H9 (cell line): ENCODE measurements around the gene FHIT. TPM values are rescaled to one million over a fixed set of nuclear protein-coding genes. Genes with fewer than 3 reads are reported as not detected.

Source experiments
- DNase-seq: peaks from one replicate; pipeline ENCODE4 v3.0.0-alpha.2; 2017
- H2AFZ ChIP-seq: one replicate; pipeline ENCODE4 v1.6.1; 2013; ENCODE audit warnings: mild to moderate bottlenecking, low read length, control low read depth, moderate library complexity
- H2AK5ac ChIP-seq: 2 replicates; pipeline ENCODE4 v1.6.1; 2013; ENCODE audit warnings: low read length, control low read depth, mixed read lengths; ENCODE audit not compliant: insufficient read length
- H2BK120ac ChIP-seq: one replicate; pipeline ENCODE4 v1.6.1; 2013; ENCODE audit warnings: low read depth, mild to moderate bottlenecking, low read length, control low read depth, inconsistent platforms; ENCODE audit not compliant: poor library complexity, severe bottlenecking
- H2BK12ac ChIP-seq: 2 replicates; pipeline ENCODE4 v1.6.1; 2013; ENCODE audit warnings: low read length, control low read depth, mixed read lengths, low read depth; ENCODE audit not compliant: insufficient read length
- H2BK15ac ChIP-seq: 2 replicates; pipeline ENCODE4 v1.6.1; 2013; ENCODE audit warnings: low read depth, low read length, control low read depth
- H2BK20ac ChIP-seq: one replicate; pipeline ENCODE4 v1.6.1; 2013; ENCODE audit warnings: low read depth, mild to moderate bottlenecking, low read length, control low read depth, inconsistent platforms; ENCODE audit not compliant: poor library complexity, severe bottlenecking
- H2BK5ac ChIP-seq: 2 replicates; pipeline ENCODE4 v1.6.1; 2013; ENCODE audit warnings: low read length, control low read depth, mixed read lengths; ENCODE audit not compliant: insufficient read length
- H3K14ac ChIP-seq: 2 replicates; pipeline ENCODE4 v1.6.1; 2013; ENCODE audit warnings: low read length, control low read depth; ENCODE audit not compliant: insufficient read depth
- H3K18ac ChIP-seq: 2 replicates; pipeline ENCODE4 v1.6.1; 2013; ENCODE audit warnings: low read depth, mild to moderate bottlenecking, mixed read lengths, low read length, control low read depth; ENCODE audit not compliant: insufficient read length
- H3K23ac ChIP-seq: 2 replicates; pipeline ENCODE4 v1.6.1; 2013; ENCODE audit warnings: low read length, control low read depth, mixed read lengths, low read depth; ENCODE audit not compliant: insufficient read length
- H3K23me2 ChIP-seq: 2 replicates; pipeline ENCODE4 v1.6.1; 2013; ENCODE audit warnings: low read depth, mild to moderate bottlenecking, mixed read lengths, low read length, control low read depth; ENCODE audit not compliant: insufficient read length, poor library complexity, severe bottlenecking
- H3K27ac ChIP-seq: 2 replicates; pipeline ENCODE4 v1.5.1; 2013; ENCODE audit warnings: low read length, control low read depth, mixed read lengths, low read depth; ENCODE audit not compliant: insufficient read length
- H3K27me3 ChIP-seq: 2 replicates; pipeline ENCODE4 v1.6.1; 2013; ENCODE audit warnings: low read length, control low read depth, inconsistent platforms; ENCODE audit not compliant: insufficient read depth
- H3K4ac ChIP-seq: 2 replicates; pipeline ENCODE4 v1.6.1; 2013; ENCODE audit warnings: low read depth, mild to moderate bottlenecking, control low read depth, inconsistent platforms, low read length, moderate library complexity
- H3K4me1 ChIP-seq: 2 replicates; pipeline ENCODE4 v1.6.1; 2013; ENCODE audit warnings: low read length, control low read depth, inconsistent platforms; ENCODE audit not compliant: insufficient read depth
- H3K4me2 ChIP-seq: 2 replicates; pipeline ENCODE4 v1.6.1; 2013; ENCODE audit warnings: low read length, control low read depth, mixed read lengths; ENCODE audit not compliant: insufficient read length, insufficient read depth
- H3K56ac ChIP-seq: 2 replicates; pipeline ENCODE4 v1.6.1; 2013; ENCODE audit warnings: low read depth, mild to moderate bottlenecking, mixed read lengths, low read length, control low read depth; ENCODE audit not compliant: insufficient read length
- H3K79me1 ChIP-seq: 2 replicates; pipeline ENCODE4 v1.6.1; 2013; ENCODE audit warnings: low read depth, mild to moderate bottlenecking, moderate library complexity, low read length, control low read depth, inconsistent platforms; ENCODE audit not compliant: insufficient read depth, poor library complexity, severe bottlenecking
- H3K79me2 ChIP-seq: 2 replicates; pipeline ENCODE4 v1.6.1; 2013; ENCODE audit warnings: low read length, control low read depth, inconsistent platforms; ENCODE audit not compliant: insufficient read depth
- H3K9ac ChIP-seq: 2 replicates; pipeline ENCODE4 v1.6.1; 2013; ENCODE audit warnings: low read length, control low read depth, mixed read lengths; ENCODE audit not compliant: insufficient read length; ENCODE audit errors: extremely low read depth
- H3K9me3 ChIP-seq: one replicate; pipeline ENCODE4 v1.6.1; 2013; ENCODE audit warnings: low read depth, low read length, inconsistent platforms; ENCODE audit not compliant: control insufficient read depth
- H3T11ph ChIP-seq: one replicate; pipeline ENCODE4 v1.6.1; 2013; ENCODE audit warnings: mild to moderate bottlenecking, low read length, control low read depth, inconsistent platforms
- H4K20me1 ChIP-seq: one replicate; pipeline ENCODE4 v1.6.1; 2013; ENCODE audit not compliant: control insufficient read depth, insufficient read length, insufficient read depth
- H4K5ac ChIP-seq: 2 replicates; pipeline ENCODE4 v1.6.1; 2013; ENCODE audit warnings: low read depth, mild to moderate bottlenecking, mixed read lengths, low read length, control low read depth; ENCODE audit not compliant: insufficient read length
- H4K8ac ChIP-seq: replicated peaks from 2 replicates; pipeline ENCODE4 v1.6.1; 2013; ENCODE audit warnings: low read length, control low read depth, mixed read lengths, low read depth; ENCODE audit not compliant: insufficient read length
- H4K91ac ChIP-seq: 2 replicates; pipeline ENCODE4 v1.6.1; 2013; ENCODE audit warnings: low read depth, mild to moderate bottlenecking, moderate library complexity, mixed read lengths, low read length, control low read depth; ENCODE audit not compliant: insufficient read length
- H3K27ac Mint-ChIP-seq, 3 experiments: 2 replicates in 2 of 3; 3 replicates in 1 of 3; pipeline ENCODE4 v1.8.0; 2020 to 2021; ENCODE audit warnings: mixed read lengths in 3 of 3, mild to moderate bottlenecking in 1 of 3, moderate library complexity in 1 of 3
- H3K27me3 Mint-ChIP-seq: 2 replicates; pipeline ENCODE4 v1.8.0; 2021; ENCODE audit warnings: low read depth, mild to moderate bottlenecking, moderate library complexity, mixed read lengths
- H3K36me3 Mint-ChIP-seq, 3 experiments: 2 replicates in 2 of 3; 3 replicates in 1 of 3; pipeline ENCODE4 v1.8.0; 2020 to 2021; ENCODE audit warnings: low read depth in 3 of 3, mixed read lengths in 3 of 3; ENCODE audit not compliant: insufficient read depth in 1 of 3
- H3K4me1 Mint-ChIP-seq, 2 experiments: 2 replicates each; pipeline ENCODE4 v1.8.0; 2020; ENCODE audit warnings: mixed read lengths in 2 of 2
- H3K4me3 Mint-ChIP-seq, 2 experiments: 2 replicates in 1 of 2; 3 replicates in 1 of 2; pipeline ENCODE4 v1.8.0; 2020 to 2021; ENCODE audit warnings: mild to moderate bottlenecking in 2 of 2, mixed read lengths in 2 of 2, moderate library complexity in 1 of 2
- H3K9me3 Mint-ChIP-seq, 2 experiments: 2 replicates in 1 of 2; 3 replicates in 1 of 2; pipeline ENCODE4 v1.8.0; 2020; ENCODE audit warnings: mild to moderate bottlenecking in 2 of 2, mixed read lengths in 2 of 2, moderate library complexity in 1 of 2
- CTCF ChIP-seq: fragments of 200-600 bp; sonication (generic); conservative IDR thresholded peaks from 3 replicates; pipeline ENCODE4 v1.8.0; 2021; ENCODE audit warnings: antibody characterized with exemption, mild to moderate bottlenecking
- WGBS: extraction: QIAGEN DNeasy Blood & Tissue Kit; methylation state at CpG from one replicate; pipeline ENCODE4 v1.1.7; 2013; ENCODE audit warnings: missing lambda C conversion rate, low lambda C conversion rate, mixed read lengths; ENCODE audit not compliant: insufficient read length; ENCODE audit errors: extremely low coverage; 5-methylcytosine and 5-hydroxymethylcytosine counted together
- total RNA-seq: library from RNA; stranded (reverse); gene quantifications from 2 replicates; pipeline ENCODE4 v1.2.1, GENCODE V29; 2021

The FHIT gene
- total RNA-seq, 1 experiment from 2014 or later: 3.0 TPM

DNA sequence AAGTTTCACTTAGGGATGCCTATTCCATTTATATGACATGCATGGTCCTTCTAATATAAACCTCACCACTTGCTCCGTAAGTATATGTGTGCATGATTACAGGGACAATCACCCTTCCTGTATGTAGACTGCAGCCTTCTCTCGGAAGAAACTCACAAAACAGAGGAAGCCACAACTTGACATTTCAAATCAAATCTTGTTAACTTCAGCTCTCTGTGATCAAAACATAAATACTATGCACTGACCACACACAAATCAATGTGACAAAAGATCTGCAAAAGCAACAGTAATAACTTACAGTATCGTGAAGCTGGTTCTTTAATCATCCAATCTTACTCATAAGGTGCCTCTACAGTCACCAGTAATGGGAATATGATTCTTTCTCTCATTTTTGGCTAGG, 50.2 kb downstream of the FHIT start:
- no peaks in the 10 kb centered on the region for H3K9me3 ChIP-seq
- no peak overlapping the region for H2BK120ac ChIP-seq
- no peak overlapping the region for H4K91ac ChIP-seq
- H3K79me2 ChIP-seq: no peaks in the 10 kb centered on the region
- H3K23me2 ChIP-seq: no peaks in the 10 kb centered on the region
- no peak overlapping the region for H2AK5ac ChIP-seq
- no peak overlapping the region for H3T11ph ChIP-seq
- H2BK15ac ChIP-seq: no peak overlapping the region
- Mint-ChIP-seq H3K4me3 (no peak overlapping the region), H3K4me1 (no peaks in the 10 kb centered on the region; a peak in 1 of 4 replicates), H3K9me3 (peaks cover 10 to 13% of the 10 kb centered on the region in 2 experiments; a peak in 4 of 5 replicates), H3K27ac (no peak overlapping the region), H3K36me3 (peaks cover 0 to 9% (median 2%) of the 10 kb centered on the region in 3 experiments; a peak in 4 of 7 replicates), H3K27me3 (no peaks in the 10 kb centered on the region)
- H3K4ac ChIP-seq: no peak overlapping the region
- no peaks in the 10 kb centered on the region for H3K79me1 ChIP-seq
- H2BK5ac ChIP-seq: no peak overlapping the region
- H3K14ac ChIP-seq: no peak overlapping the region
- H4K5ac ChIP-seq: no peak overlapping the region
- H2AFZ ChIP-seq: no peak overlapping the region
- no peak overlapping the region for H3K27ac ChIP-seq
- H3K9ac ChIP-seq: no peak overlapping the region
- H3K4me2 ChIP-seq: no peak overlapping the region
- no peaks in the 10 kb centered on the region for H4K20me1 ChIP-seq
- DNase-seq: no peak
- H2BK12ac ChIP-seq: no peak overlapping the region
- H4K8ac ChIP-seq: no peak overlapping the region
- H3K56ac ChIP-seq: no peak overlapping the region
- no peaks in the 10 kb centered on the region for H3K27me3 ChIP-seq
- H3K18ac ChIP-seq: no peak overlapping the region
- no peak for TF ChIP-seq CTCF
- H3K4me1 ChIP-seq: no peaks in the 10 kb centered on the region
- H2BK20ac ChIP-seq: no peak overlapping the region
- WGBS: no CpG with 5 or more reads among the region's 3 CpGs
- H3K23ac ChIP-seq: no peak overlapping the region
